Activated CD8-positive, alpha-beta memory T cell treated with anti-CD3 and anti-CD28 coated beads for 48 hours (primary cell): ENCODE results near the gene SLC38A9.
"Not testable (repeated sequence)": the region's sequence is repeated elsewhere in the genome, so short reads cannot be mapped to it uniquely, and the experiment has no call there.

Experiments used
- DNase-seq, 3 experiments: peaks; one replicate each; pipeline ENCODE4 v3.0.0-alpha.2; 2020; ENCODE audit warnings: low read depth in 2 of 3, low spot score in 2 of 3

Gene SLC38A9

DNA sequence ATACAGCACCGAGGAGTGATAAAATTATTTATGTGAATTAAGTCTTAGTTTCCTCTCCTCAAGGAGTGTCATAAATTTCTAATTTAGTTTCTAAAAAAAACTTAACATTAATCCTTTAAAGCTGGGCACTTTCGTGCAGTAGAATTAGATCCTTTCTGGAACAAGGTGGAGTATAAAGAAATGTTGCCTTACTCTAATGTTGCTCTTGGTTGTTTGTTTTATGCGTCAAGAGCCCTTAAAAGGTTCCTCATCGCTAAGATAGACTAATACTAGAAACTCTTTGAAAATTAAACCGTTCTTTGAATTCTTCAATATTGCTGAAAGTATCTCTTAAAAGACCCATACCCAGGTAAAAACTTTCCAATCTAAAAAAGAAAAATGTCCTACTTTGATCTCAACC is 93.8 kb downstream of the SLC38A9 start:
- no peak for DNase-seq

DNA sequence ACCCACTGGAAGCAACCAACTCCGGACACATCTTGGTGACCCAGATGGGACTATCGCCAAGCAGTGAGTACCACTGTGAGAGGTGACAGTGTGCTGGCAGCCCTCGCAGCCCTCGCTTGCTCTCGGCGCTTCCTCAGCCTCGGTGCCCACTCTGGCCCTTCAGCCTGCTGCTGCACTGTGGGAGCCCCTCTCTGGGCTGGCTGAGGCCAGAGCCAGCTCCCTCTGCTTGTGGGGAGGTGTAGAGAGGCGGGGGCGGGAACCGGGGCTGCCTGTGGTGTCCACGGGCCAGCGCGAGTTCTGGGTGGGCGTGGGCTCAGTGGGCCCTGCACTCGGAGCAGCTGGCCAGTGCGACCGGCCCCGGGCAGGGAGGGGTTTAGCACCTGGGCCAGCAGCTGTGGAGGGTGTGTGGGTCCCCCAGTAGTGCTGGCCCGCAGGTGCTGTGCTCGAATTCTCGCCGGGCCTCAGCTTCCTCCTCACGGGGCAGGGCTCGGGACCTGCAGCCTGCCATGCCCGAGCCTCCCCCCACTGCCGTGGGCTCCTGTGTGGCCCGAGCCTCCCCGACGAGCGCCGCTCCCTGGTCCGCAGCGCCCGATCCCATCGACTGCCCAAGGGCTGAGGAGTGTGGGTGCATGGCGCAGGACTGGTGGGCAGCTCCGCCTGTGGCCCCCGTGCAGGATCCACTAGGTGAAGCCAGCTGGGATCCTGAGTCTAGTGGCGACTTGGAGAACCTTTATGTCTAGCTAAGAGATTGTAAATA is 98.8 kb downstream of the SLC38A9 start:
- DNase-seq: no peak

DNA sequence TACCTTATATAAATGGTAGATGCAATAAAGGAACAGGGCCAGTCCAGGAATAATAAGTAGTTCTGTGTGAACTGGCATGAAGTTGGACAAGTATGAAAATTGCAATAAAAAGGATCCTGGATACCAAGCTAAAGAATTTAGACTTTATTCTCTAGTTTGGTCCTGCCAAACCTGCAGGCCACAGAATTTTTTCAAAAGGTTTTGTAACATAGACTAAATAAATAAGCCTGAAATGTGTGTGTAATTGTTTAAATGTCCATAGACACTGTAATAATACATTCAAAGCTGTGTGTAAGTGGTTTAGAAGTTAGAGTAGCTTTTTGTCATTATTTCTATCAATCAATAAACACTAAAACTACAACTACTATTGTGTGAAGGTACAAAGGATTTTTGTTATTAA is 101.6 kb downstream of the SLC38A9 start:
- DNase-seq: no peak

DNA sequence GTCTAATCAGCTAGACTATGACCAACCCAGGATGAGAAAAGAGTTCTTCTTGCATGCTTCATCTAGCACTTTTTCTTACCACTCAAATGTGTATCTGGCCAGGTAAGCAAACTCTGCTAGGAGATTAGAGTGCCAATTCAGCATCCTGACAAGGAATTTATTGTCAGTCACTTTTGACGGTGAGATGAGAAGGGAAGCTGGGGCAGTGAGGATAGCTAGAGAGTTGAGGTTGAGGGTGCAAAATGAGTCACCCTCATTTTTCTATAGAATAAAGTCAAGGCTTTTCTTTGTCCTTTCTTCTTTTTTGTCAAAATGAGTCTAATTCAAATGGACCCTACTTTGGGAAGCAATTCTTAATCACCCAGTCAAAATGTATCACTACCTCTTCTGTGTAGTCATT is 102.7 kb downstream of the SLC38A9 start:
- DNase-seq: no peak

DNA sequence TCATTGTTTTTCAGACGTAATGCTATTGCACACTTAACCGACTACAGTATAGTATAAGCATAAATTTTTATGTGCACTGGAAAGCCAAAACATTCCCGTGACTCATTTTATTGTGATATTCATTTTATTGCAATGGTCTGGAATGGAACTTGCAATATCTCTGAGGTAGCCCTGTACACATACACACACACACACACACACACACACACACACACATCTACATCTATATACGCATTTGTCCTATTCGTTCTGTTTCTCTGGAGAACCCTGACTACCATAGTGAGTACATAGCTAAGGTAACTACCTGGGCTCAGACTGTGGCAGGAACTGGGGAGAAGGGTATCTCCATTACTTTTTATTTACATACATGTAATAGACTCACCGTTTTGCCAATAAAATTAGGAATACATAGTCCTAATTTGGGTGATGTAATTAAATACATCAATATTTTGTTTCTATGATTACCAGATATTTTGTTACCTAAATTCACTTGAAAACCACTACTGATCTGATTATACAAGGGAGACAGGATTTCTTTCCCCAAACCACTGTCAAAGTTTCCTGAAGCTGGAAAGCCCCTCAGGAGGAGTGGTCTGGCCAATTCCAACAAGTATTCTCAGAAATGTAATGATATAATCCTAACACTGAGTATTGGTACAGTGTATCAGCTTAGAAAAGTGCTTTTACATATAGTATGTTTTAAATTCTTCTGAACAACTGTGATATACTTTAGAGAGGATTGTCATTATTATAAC is 103.4 kb downstream of the SLC38A9 start:
- no peak for DNase-seq

DNA sequence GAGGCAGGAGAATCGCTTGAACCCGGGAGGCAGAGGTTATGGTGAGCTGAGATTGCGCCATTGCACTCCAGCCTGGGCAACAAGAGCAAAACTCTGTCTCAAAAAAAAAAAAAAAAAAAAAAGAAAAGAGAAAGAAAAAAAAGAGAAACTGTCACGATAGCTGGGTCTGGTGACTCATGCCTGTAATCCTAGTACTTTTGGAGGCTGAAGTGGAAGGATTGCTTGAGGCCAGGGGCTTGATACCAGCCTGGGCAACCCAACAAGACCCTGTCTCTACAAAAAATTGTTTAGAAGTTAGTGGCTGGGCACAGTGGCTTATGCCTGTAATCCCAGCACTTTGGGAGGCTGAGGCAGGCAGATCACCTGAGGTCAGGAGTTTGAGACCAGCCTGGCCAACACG is 104.8 kb downstream of the SLC38A9 start:
- DNase-seq: not testable (repeated sequence)

DNA sequence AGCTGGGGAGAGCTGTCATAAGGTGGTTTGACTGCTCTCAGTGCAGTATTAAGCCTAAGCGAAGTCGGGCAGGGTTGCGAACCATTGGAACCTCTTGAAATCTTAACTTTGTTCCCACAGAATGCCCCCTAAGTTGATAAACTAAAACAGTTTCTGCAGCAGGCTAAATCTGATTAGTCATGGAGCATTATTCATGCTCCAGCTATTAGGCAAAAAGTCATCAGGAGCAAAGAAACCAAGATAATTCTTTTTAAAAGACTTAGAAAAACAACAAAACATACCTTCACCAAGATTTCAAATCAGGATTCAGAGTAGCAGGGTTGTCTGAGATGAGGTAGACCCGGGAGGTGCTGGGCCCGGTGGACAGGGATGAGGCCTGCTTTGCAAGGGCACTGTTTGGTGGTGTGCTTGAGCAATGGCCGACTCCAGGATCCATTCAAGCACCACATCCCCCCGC is 107.5 kb downstream of the SLC38A9 start:
- no peak for DNase-seq

DNA sequence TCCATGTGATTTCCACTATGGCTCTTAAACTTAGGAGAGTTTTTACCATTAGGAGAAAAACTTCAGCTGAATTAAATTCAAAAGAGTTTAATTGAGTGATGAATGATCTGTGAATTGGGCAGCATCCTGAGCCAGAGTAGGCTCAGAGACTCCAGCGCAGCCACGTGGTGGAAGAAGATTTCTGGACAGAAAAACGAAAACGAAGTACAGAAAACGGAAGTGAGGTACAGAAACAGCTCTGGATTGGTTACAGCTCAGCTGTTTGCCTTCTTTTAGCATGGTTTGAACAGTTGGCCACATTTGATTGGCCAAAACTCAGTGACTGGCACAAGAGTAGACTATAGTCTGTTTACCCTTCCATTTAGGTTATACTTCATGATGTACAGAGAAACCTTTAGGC is 108.2 kb downstream of the SLC38A9 start:
- no peak for DNase-seq

DNA sequence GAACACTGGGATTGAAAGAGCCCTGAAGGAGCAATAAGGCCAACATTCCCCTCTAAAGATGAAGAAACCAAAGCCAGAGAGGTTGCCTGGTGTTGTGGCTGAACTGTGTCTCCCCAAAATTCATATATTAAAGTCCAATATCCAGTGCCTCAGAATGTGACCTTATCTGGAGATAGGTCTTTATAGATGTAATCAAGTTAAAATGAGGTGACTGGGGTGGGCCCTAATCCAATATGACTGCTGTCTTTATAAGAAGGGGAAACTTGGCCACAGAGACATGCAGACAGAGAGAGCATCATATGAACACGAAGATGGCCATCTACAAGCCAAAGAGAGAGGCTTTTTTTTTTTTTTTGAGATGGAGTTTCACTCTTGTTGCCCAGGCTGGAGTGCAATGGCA is 110.5 kb downstream of the SLC38A9 start:
- no peak for DNase-seq

DNA sequence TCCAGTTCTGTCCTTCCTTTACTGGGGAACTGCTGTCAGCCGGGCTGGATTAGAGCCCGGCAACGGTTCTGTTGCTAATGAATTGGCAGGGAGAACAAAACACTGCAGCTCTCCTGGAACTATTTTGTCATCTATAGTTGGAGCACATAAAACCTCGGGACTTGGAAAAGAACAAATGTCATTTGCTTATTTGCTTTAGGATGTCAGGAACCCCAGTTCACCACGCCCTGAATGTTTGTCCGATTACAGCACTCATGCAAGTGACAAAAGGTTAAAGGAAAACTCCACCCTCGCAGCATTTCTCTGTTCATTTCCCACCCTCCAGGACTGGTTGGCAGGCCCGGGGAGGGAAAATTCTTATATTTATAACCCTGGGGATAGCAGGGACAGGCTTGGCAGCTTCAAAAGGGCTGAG is 110.9 kb downstream of the SLC38A9 start:
- DNase-seq: no peak

DNA sequence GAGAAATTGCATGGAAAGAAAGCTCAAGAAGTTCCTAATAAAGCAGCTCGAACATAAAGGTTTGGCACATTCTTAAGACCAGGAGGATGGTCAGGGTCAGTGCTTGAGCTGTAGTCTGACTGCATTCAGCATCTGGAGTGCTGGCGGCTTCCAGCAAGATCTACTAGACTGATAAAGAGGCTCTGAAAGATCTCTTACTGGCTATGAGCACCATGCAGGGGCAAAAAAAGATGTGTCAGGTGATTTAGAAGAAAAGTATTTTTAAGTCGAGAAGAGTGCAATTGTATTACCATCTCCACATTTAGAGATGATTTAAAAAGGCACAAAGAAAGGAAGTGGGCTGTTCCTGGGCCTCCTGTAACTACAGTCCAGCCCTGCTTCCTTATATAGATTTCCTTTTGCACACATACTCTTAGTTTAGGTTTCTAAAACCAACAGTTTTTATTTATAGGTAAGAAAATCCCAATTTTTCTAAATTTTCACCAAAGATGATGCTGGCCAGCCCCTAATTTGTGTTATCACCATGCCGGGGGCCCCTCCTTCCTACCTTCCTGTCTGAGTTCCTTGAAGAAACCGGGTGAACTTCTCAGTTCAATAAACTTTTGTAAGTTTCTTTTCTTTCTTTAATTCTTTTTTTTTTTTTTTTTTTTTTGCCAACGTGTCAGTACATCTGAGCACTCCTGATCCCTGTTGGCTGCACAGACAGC is 111.5 kb downstream of the SLC38A9 start:
- no peak for DNase-seq

DNA sequence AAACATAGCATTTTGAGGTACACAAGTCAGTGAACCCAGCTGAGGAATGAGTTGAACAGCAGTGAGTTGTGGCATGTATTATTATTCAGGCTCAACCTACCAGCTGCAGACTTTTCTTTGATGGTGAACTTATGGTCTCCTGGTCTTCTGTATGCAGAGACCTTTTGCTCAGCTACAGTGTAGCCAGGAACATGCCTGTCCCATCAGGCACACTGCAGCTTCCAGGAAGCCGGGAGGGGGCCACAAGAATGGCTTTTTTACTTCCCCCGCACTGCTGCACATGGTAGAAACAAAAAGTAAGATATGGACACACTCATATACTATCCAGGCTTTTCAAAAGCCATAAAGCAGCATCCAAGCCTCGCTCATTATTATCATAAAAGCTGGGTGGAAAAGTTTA is 112.0 kb downstream of the SLC38A9 start:
- DNase-seq: no peak

DNA sequence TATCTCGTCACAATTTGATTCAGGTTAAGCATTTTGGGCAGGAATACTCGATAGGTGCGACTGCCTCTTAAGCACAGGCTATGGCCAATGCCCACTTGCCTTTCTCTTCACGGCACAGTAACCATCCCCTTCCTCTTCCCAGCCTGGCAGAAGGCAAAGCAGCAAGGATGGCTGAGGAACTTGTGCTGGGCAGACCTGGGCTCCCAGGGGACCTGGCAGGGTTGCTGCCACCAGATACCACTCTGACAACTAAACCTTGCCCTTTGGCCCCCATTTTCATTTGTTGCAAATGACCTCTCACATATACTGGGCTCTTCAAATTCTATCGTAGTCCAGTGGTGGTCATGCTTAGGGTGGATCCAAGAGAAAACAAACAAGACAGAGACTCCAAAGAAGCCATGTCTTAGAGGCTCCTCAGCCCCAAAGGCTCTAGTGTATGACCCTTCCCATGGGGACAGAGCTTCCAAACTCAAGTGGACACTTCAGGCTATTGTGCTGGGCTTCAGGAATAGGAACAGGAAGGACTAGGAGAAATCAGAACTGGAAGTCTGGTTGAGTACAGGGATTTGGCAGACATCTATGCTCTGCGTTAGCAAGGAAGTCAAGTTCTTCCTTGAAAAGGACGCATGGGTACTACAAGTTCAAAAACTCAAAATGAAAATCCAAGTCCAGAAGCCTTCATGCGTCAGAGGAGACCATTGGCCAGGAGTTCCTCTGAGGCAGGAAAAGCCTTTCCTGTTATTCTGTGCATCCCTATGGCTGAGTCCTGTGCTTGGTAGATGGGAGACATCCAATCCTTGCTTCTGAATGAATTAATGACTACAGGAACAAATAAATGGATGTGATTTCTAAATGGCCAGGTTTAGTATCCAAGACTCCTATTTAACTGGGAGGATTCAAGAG is 112.7 kb downstream of the SLC38A9 start:
- DNase-seq: no peak

DNA sequence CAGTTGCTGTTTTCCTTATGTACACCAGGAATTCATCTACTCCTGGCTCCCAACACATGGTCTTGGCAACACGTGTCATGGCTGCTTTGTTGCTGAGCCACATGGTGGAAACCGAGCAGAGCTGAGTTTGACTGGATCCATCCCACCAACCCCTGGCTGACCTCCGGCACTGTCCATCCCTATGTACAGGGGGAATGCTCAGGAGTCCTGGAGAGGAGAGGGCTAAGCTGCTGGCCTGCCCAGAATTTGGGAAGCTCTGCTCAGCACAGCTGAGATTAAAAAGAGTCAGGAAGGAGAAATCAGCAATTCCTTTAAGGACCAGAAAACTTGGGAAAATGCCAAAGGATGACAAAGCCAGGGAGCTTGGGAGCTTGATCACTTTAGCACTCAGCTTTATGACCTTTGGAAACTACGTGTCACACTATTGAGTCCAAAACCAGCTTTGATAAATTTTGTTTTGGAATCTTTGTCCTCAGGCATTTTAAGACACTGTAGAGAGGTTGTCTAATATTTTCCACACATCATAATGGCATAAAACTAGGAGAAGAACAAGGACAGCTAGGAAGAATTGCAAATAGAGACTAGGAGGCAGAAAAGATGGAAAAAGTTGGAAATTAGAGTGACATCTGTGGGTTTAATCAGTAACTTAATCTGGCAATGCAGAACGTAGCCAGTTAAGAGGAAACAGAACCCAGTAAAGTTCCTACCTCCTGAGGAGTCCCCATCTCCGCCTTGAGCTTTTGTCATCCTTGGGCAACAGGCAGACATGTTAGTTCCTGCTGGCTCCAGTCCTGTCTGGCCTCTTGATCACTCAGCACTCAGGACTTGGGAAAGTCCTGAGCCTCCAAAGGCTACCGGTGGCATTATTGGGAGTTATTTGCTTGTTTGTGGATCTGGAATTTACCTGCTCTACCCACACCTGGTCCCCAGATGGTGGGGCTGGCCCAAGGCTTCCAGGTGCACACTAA is 114.8 kb downstream of the SLC38A9 start:
- no peak for DNase-seq

DNA sequence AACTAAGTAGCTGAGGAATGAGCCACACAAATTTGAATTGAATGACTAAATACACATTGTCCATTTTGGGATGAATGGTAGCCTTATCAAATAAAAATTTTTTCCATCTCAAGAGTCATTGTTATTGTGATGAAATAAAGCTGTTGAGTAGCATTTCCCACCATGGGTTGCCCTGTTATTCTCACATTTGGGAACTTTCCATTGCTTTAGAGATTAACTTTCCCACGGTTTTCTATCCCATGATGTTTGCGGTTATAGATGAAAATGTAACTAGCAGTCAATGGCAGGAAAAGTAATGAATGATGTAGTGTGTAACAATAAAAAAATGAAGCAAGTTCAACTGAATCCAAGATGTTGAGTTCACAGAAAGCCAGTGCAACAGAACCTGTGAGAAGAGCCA is 117.5 kb downstream of the SLC38A9 start:
- DNase-seq: no peak

DNA sequence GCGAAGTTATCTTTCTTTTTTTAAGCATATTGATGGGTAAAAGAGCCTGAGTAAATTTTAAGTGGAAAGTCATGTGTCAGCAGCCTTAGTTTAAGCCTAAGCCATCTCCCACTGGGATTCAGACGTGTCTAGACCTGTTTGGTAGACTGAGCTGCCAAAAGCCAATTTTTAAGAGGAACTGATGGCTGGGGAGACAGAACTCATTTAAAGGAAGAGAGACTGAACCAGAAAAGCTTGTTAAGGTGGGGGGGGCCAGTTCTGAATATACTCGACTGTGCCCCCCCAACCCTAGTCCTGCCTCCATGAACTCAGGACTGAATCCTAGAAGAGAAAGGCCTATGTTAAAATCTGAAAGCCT is 119.0 kb downstream of the SLC38A9 start:
- no peak for DNase-seq

DNA sequence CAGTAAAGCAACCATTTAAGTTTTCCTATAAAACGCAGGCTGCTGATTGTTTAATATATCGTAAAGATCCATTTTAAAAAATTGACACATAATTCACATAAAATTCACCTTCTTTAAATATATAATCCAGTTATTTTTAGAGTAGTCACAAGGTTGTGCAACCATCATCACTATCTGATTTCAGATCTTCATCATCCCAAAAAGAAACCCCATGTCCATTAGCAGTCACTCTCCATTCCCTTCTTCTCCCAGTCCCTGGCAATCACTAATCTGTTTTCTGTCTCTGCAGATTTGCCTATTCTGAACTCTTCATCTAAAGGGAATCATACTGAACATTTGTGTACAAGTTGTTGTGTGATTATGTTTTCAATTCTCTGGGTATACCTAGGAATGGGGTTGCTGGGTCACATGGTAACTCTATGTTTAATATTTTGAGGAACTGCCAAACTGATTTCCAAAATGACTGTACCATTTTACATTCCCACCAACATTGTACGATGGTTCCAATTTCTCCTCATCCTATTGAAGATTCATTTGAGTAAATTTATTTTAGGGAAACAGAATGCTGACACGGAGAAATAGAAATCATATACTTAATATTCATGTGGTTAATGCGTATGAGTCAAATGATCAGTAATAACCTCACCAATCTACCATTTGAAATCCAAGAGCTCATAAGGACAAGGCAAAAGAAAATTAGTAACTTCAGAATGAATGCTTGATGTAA is 119.6 kb downstream of the SLC38A9 start:
- DNase-seq: no peak

DNA sequence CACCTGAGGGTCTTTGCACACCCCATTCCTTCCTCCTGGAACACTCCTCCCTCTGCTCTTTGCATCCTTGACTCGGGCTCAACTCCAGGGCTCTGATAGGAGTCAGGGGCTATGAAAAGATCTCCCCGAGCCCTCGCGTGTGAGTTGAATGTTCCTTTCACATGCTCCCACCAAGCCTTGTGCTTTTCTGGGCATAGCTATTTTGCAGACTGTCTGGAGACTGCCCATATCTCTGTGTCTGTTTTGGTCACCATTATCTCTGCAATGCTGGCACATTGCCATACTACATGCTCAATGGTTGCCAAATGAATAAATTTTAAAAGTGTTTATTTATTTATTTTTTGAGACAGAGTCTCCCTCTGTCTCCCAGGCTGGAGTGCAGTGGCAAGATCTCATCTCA is 120.4 kb downstream of the SLC38A9 start:
- no peak for DNase-seq

DNA sequence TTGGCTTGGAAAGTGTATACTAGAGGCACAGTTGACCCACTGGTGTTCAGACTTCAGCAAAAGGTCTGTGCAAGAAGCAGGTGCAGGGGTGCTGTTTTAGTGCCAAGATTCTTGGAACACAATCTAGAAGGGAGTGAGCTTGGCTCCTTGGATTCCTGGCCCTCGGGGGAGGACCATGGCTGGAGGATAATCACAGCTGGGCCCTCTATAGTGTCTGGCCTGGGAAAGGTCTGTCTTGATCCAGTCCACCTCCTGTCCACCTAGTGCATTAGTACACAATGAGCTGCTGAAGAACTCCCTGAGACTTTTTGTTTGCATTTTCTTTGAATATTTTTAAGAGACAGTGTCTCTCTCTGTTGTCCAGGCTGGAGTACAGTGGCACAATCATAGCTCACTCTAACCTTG is 126.9 kb downstream of the SLC38A9 start:
- no peak for DNase-seq
